HCT116 (cell line): ENCODE results near the gene MTARC2. TPM values are rescaled to one million over a fixed set of nuclear protein-coding genes. Genes with fewer than 3 reads are reported as not detected.

Experiments
- ATAC-seq: fragments of 200-7000 bp; cut with Tn5 transposase; 2 replicates; pipeline ENCODE4 v1.9.1; 2020; ENCODE audit warnings: mild to moderate bottlenecking, moderate library complexity
- BruUV-seq: library from RNA; stranded (reverse); fragments of 400-500 nt; replicated peaks from 2 replicates; lab custom pipeline; 2021; lab: Mats Ljungman, UMichigan
- CTCF ChIA-PET: fragments of 300-600 bp; sonication (Branson Sonifier 250); formaldehyde crosslinking; loops from one replicate; lab custom pipeline; 2021; ENCODE audit warnings: antibody characterized with exemption; lab: Charles Lee
- POLR2A ChIA-PET: fragments of 300-600, 350-600 bp; sonication (Branson Sonifier 250); formaldehyde crosslinking; loops from one replicate; lab custom pipeline; 2021; ENCODE audit warnings: antibody characterized with exemption; lab: Charles Lee
- RAD21 ChIA-PET, 2 experiments: fragments of 300-600 bp; sonication (Branson Sonifier 250); formaldehyde crosslinking; loops; one replicate each; lab custom pipeline; 2023; ENCODE audit warnings: low total read pairs in 2 of 2; ENCODE audit not compliant: uncharacterized antibody in 2 of 2, unreplicated experiment in 2 of 2, low non-redundant PET in 1 of 2; lab: Charles Lee
- DNase-seq: peaks from one replicate; pipeline ENCODE4 v3.0.0-alpha.2; 2010; ENCODE audit warnings: low read depth, low spot score
- H2AFZ ChIP-seq: fragments of 200-600 bp; shearing (Covaris generic), sonication (generic); 2 replicates; pipeline ENCODE4 v1.6.1; 2017; ENCODE audit warnings: low read depth, mixed run types, mixed read lengths, antibody characterized with exemption, low read length; ENCODE audit not compliant: poor library complexity, severe bottlenecking
- H3K27ac ChIP-seq: 2 replicates; pipeline ENCODE4 v1.5.1; 2012; ENCODE audit warnings: low read depth, low read length
- H3K27me3 ChIP-seq: fragments of 200-600 bp; sonication (generic); 2 replicates; pipeline ENCODE4 v1.6.1; 2016; ENCODE audit warnings: mixed run types, low read length, mixed read lengths; ENCODE audit not compliant: insufficient read depth
- H3K36me3 ChIP-seq, 2 experiments: fragments of 200-500 bp in 1 of 2; fragments of 200-600 bp in 1 of 2; sonication (Bioruptor generic) in 1 of 2; sonication (generic) in 1 of 2; 2 replicates each; pipeline versions ENCODE4 v1.5.1 to v1.6.1; 2014 to 2016; ENCODE audit warnings: low read length in 2 of 2, inconsistent platforms in 1 of 2, mixed read lengths in 1 of 2, mixed run types in 1 of 2; ENCODE audit not compliant: insufficient read depth in 2 of 2, control insufficient read depth in 1 of 2
- H3K4me1 ChIP-seq, 2 experiments: fragments of 200-600 bp in 1 of 2; sonication (generic) in 1 of 2; 2 replicates each; pipeline versions ENCODE4 v1.5.1 to v1.6.1; 2012 to 2017; ENCODE audit warnings: low read length in 2 of 2, inconsistent platforms in 1 of 2, mild to moderate bottlenecking in 1 of 2, mixed read lengths in 1 of 2, mixed run types in 1 of 2, moderate library complexity in 1 of 2; ENCODE audit not compliant: insufficient read depth in 2 of 2, control insufficient read depth in 1 of 2
- H3K4me2 ChIP-seq: fragments of 200-600 bp; sonication (generic); 2 replicates; pipeline ENCODE4 v1.6.1; 2017; ENCODE audit warnings: mixed run types, low read length, mixed read lengths
- H3K4me3 ChIP-seq, 2 experiments: fragments of 200-600 bp in 1 of 2; sonication (generic) in 1 of 2; replicated peaks in 1 of 2; 2 replicates each; pipeline ENCODE4 v1.5.1; 2011 to 2016; ENCODE audit warnings: low read length in 2 of 2, control low read depth in 1 of 2, low read depth in 1 of 2, mild to moderate bottlenecking in 1 of 2, mixed read lengths in 1 of 2, mixed run types in 1 of 2
- H3K79me2 ChIP-seq: fragments of 200-600 bp; sonication (generic); 2 replicates; pipeline ENCODE4 v1.6.1; 2017; ENCODE audit warnings: mild to moderate bottlenecking, mixed run types, low read length, moderate library complexity, mixed read lengths; ENCODE audit not compliant: insufficient read depth
- H3K9ac ChIP-seq: fragments of 200-600 bp; sonication (generic); 2 replicates; pipeline ENCODE4 v1.6.1; 2016; ENCODE audit warnings: low read length, mixed read lengths
- H3K9me2 ChIP-seq: fragments of 200-600 bp; sonication (generic), shearing (Covaris generic); 2 replicates; pipeline ENCODE4 v1.6.1; 2017; ENCODE audit warnings: mixed run types, mild to moderate bottlenecking, moderate library complexity; ENCODE audit not compliant: insufficient read depth
- H3K9me3 ChIP-seq, 2 experiments: fragments of 200-500 bp in 1 of 2; fragments of 200-600 bp in 1 of 2; sonication (Bioruptor generic) in 1 of 2; sonication (generic) in 1 of 2; 2 replicates each; pipeline ENCODE4 v1.6.1; 2014 to 2017; ENCODE audit warnings: low read length in 2 of 2, mixed read lengths in 2 of 2, inconsistent platforms in 1 of 2, low read depth in 1 of 2, mild to moderate bottlenecking in 1 of 2, mixed run types in 1 of 2, moderate library complexity in 1 of 2; ENCODE audit not compliant: control insufficient read depth in 1 of 2, insufficient read depth in 1 of 2
- H4K20me1 ChIP-seq: fragments of 200-600 bp; sonication (generic), shearing (Covaris generic); 2 replicates; pipeline ENCODE4 v1.6.1; 2017; ENCODE audit warnings: mixed run types, mild to moderate bottlenecking, moderate library complexity; ENCODE audit not compliant: insufficient read depth
- ATF3 ChIP-seq: IDR thresholded peaks from 2 replicates; pipeline ENCODE4 v1.6.1; 2012
- CBX3 ChIP-seq: IDR thresholded peaks from 2 replicates; pipeline ENCODE4 v1.6.1; 2012; ENCODE audit warnings: low read depth
- CTCF ChIP-seq, 3 experiments: fragments of 200-600 bp in 1 of 3; sonication (generic) in 1 of 3; IDR thresholded peaks in 2 of 3; conservative IDR thresholded peaks in 1 of 3; 2 replicates each; pipeline ENCODE4 v1.5.1; 2012 to 2017; ENCODE audit warnings: low read depth in 2 of 3, low read length in 2 of 3, antibody characterized with exemption in 1 of 3, borderline replicate concordance in 1 of 3, control low read depth in 1 of 3, mild to moderate bottlenecking in 1 of 3, mixed read lengths in 1 of 3, mixed run types in 1 of 3, moderate library complexity in 1 of 3; ENCODE audit not compliant: insufficient read depth in 1 of 3
- EGR1 ChIP-seq: IDR thresholded peaks from 2 replicates; pipeline ENCODE4 v1.6.1; 2012; ENCODE audit warnings: low read depth
- ELF1 ChIP-seq: IDR thresholded peaks from 2 replicates; pipeline ENCODE4 v1.6.1; 2012; ENCODE audit warnings: low read depth, borderline replicate concordance
- EZH2phosphoT487 ChIP-seq: fragments of 200-600 bp; IDR thresholded peaks from 2 replicates; pipeline ENCODE4 v1.6.1; 2018; ENCODE audit warnings: antibody characterized with exemption, borderline replicate concordance
- JUND ChIP-seq: IDR thresholded peaks from 2 replicates; pipeline ENCODE4 v1.6.1; 2012
- POLR2A ChIP-seq: IDR thresholded peaks from 2 replicates; pipeline ENCODE4 v1.7.0; 2011; ENCODE audit warnings: borderline replicate concordance; ENCODE audit not compliant: insufficient read depth, insufficient read length; ENCODE audit errors: extremely low read depth
- REST ChIP-seq: IDR thresholded peaks from 2 replicates; pipeline ENCODE4 v1.6.1; 2012; ENCODE audit warnings: low read depth
- SIN3A ChIP-seq: IDR thresholded peaks from 2 replicates; pipeline ENCODE4 v1.6.1; 2012; ENCODE audit warnings: low read depth
- TCF7L2 ChIP-seq: IDR thresholded peaks from 2 replicates; pipeline ENCODE4 v1.7.0; 2011; ENCODE audit warnings: borderline replicate concordance, inconsistent platforms; ENCODE audit not compliant: insufficient read depth, insufficient read length; ENCODE audit errors: extremely low read depth
- ZBTB33 ChIP-seq: IDR thresholded peaks from 2 replicates; pipeline ENCODE4 v1.6.1; 2011; ENCODE audit warnings: mild to moderate bottlenecking, low read length, moderate library complexity; ENCODE audit not compliant: insufficient replicate concordance; ENCODE audit errors: extremely low read depth
- ZFX ChIP-seq: fragments of 450-650 bp; IDR thresholded peaks from 2 replicates; pipeline ENCODE4 v1.6.1; 2017
- ZNF274 ChIP-seq: fragments of 200-500 bp; sonication (Bioruptor generic); IDR thresholded peaks from 2 replicates; pipeline ENCODE4 v1.6.1; 2014; ENCODE audit warnings: mild to moderate bottlenecking, low read depth, low read length, inconsistent platforms
- intact Hi-C: fragments of 100-400 bp; cut with micrococcal nuclease; formaldehyde crosslinking; loops from 2 replicates; pipeline ENCODE4 v1.10.0; 2022
- total RNA-seq: library from RNA; stranded (reverse); gene quantifications from one replicate; pipeline ENCODE4 v1.2.1, GENCODE V29; 2021; ENCODE audit not compliant: unreplicated experiment

Gene MTARC2
- total RNA-seq, 1 experiment from 2014 or later: 16.6 TPM

DNA sequence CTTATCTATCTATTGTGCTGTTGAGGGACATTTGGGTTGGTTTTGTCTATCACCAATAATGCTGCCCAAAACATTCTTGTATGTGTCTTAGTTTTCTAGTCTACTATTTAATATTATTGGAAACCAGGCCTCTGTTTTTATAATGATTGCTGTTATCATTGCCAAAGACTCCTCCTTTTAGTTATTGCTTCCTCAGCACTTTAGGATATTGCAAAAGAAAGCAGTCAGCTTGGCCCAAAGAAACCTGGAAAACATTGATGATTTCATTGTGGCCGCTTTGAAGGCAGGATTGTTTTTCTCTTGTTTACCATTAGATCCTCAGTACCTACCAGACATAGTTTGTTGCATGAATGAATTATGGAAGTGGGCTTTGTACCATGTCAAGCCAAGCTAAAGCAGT lies 20.6 kb upstream of the MTARC2 start (continued):
- TF ChIP-seq REST (no peak), EZH2phosphoT487 (no peak), TCF7L2 (no peak), ATF3 (no peak), POLR2A (no peak), CBX3 (no peak)

- Histone ChIP-seq H3K4me1 (peaks cover 11 to 27% of the 10 kb centered on the region in 2 experiments), H2AFZ (no peak overlapping the region), H3K36me3 (no peaks in the 10 kb centered on the region), H3K9me3 (no peaks in the 10 kb centered on the region), H3K9me2 (no peaks in the 10 kb centered on the region), H3K4me3 (no peak overlapping the region), H3K79me2 (no peaks in the 10 kb centered on the region), H3K27ac (no peak overlapping the region), H3K9ac (no peak overlapping the region), H3K4me2 (no peak overlapping the region), H3K27me3 (no peaks in the 10 kb centered on the region), H4K20me1 (no peaks in the 10 kb centered on the region)
- ATAC-seq (no peak), DNase-seq (no peak)
- ChIA-PET POLR2A (no interaction called here), RAD21 (no interaction called here), CTCF (no interaction called here)
- BruUV-seq: no TSS peak
- intact Hi-C loops: no loop called here
- TF ChIP-seq POLR2A: no peak
- TF ChIP-seq ELF1: no peak
- TF ChIP-seq CBX3: no peak
- TF ChIP-seq JUND: no peak
- TF ChIP-seq ZBTB33: no peak
- TF ChIP-seq REST: no peak
- TF ChIP-seq EGR1: no peak
- no peak for TF ChIP-seq SIN3A
- no peak for TF ChIP-seq CTCF (IDR thresholded peaks at IDR 0.05 in 2 of 3, conservative IDR thresholded peaks at IDR 0.05 in 1 of 3; ENCODE audit: borderline replicate concordance in 1 of 3, insufficient read depth in 1 of 3, low read depth in 2 of 3, low read length in 2 of 3)
- no peak for TF ChIP-seq ZFX
- no peak for TF ChIP-seq ZNF274
Measured at GRCh38 chr1:220730486-220730885, 17.6 kb upstream of the MTARC2 start.
